Right atrium auricular region (tissue), 2 donors: ENCODE results near the gene CHAD. TPM values are rescaled to one million over a fixed set of nuclear protein-coding genes. Genes with fewer than 3 reads are reported as not detected.
"Not testable (repeated sequence)": the region's sequence is repeated elsewhere in the genome, so short reads cannot be mapped to it uniquely, and the experiment has no call there.

Experiments
- DNase-seq: peaks from one replicate; pipeline ENCODE4 v3.0.0-alpha.2; 2019; ENCODE audit warnings: low spot score
- H3K27ac ChIP-seq, 2 donors: fragments of 200-600 bp; sonication (generic); 1 replicate in 1 of 2; 2 replicates in 1 of 2; pipeline ENCODE4 v1.5.1; 2016 to 2019
- H3K27me3 ChIP-seq, 2 donors: fragments of 200-600 bp; sonication (generic); one replicate each; pipeline versions ENCODE4 v1.5.1 to v1.6.0; 2017 to 2019
- H3K36me3 ChIP-seq: fragments of 200-600 bp; sonication (generic); one replicate; pipeline ENCODE4 v1.5.1; 2016
- H3K4me1 ChIP-seq, 2 donors: fragments of 200-600 bp; sonication (generic); one replicate each; pipeline versions ENCODE4 v1.5.1 to v1.6.0; 2017 to 2019
- H3K4me3 ChIP-seq, 2 donors: fragments of 200-600 bp; sonication (generic); 1 replicate in 1 of 2; 2 replicates in 1 of 2; pipeline ENCODE4 v1.5.1; 2017 to 2019; ENCODE audit warnings: mild to moderate bottlenecking in 1 of 2, moderate library complexity in 1 of 2
- H3K9me3 ChIP-seq, 2 donors: fragments of 200-600 bp; sonication (generic); one replicate each; pipeline ENCODE4 v1.5.1; 2019
- CTCF ChIP-seq, 2 donors: fragments of 200-600 bp; sonication (generic); IDR thresholded peaks; one replicate each; pipeline ENCODE4 v1.5.1; 2019; ENCODE audit warnings: antibody characterized with exemption in 2 of 2
- total RNA-seq, 2 donors: library from RNA; depleted of rRNA; stranded (reverse); fragments of >200 nt; gene quantifications; one replicate each; pipeline ENCODE4 v1.1.0, GENCODE V29; 2016

The CHAD gene
- total RNA-seq, 2 donors from 2014 or later = 0.70 TPM; not detected in 1

GRCh38 chr17:50475362-50475761 lies 6.7 kb upstream of the CHAD start:
- H3K9me3 ChIP-seq = no peaks in the 10 kb centered on the region
- DNase-seq = no peak
- no peaks in the 10 kb centered on the region for H3K36me3 ChIP-seq
- no peak overlapping the region for H3K27ac ChIP-seq
- TF ChIP-seq CTCF (IDR thresholded peaks at IDR 0.05) = no peak
- H3K27me3 ChIP-seq = no peaks in the 10 kb centered on the region
- peaks cover 0 to 17% of the 10 kb centered on the region in 2 donors for H3K4me1 ChIP-seq
- H3K4me3 ChIP-seq = no peak overlapping the region

- Histone ChIP-seq H3K4me1 (peaks cover 0 to 10% of the 10 kb centered on the region in 2 donors), H3K36me3 (no peaks in the 10 kb centered on the region), H3K4me3 (no peak overlapping the region), H3K27ac (no peak overlapping the region), H3K9me3 (no peaks in the 10 kb centered on the region), H3K27me3 (no peaks in the 10 kb centered on the region)
- no peak for TF ChIP-seq CTCF (IDR thresholded peaks at IDR 0.05)
- no peak for DNase-seq
These were observed 5.8 kb upstream of the CHAD start for GRCh38 chr17:50474523-50474922.

GRCh38 chr17:50473901-50474300 lies 5.2 kb upstream of the CHAD start:
- no peak overlapping the region for H3K27ac ChIP-seq

GRCh38 chr17:50472761-50473161 lies 4.1 kb upstream of the CHAD start:
- not testable (repeated sequence) for H3K36me3 ChIP-seq, DNase-seq, H3K9me3 ChIP-seq, H3K4me3 ChIP-seq, H3K27ac ChIP-seq, H3K27me3 ChIP-seq
- peaks cover 0 to 17% of the 10 kb centered on the region in 2 donors for H3K4me1 ChIP-seq

More at GRCh38 chr17:50473901-50474300, 5.2 kb upstream of the CHAD start:
- TF ChIP-seq CTCF (IDR thresholded peaks at IDR 0.05) = no peak
- H3K4me1 ChIP-seq = peaks cover 0 to 13% of the 10 kb centered on the region in 2 donors
- no peaks in the 10 kb centered on the region for H3K36me3 ChIP-seq
- no peak for DNase-seq
- H3K9me3 ChIP-seq = no peaks in the 10 kb centered on the region
- H3K4me3 ChIP-seq = no peak overlapping the region
- H3K27me3 ChIP-seq = no peaks in the 10 kb centered on the region

GRCh38 chr17:50472286-50472685 lies 3.6 kb upstream of the CHAD start:
- Histone ChIP-seq H3K36me3 (no peaks in the 10 kb centered on the region), H3K9me3 (no peaks in the 10 kb centered on the region), H3K27me3 (no peaks in the 10 kb centered on the region), H3K4me1 (peaks cover 0 to 17% of the 10 kb centered on the region in 2 donors), H3K27ac (no peak overlapping the region), H3K4me3 (no peak overlapping the region)
- TF ChIP-seq CTCF (IDR thresholded peaks at IDR 0.05) = no peak
- no peak for DNase-seq

GRCh38 chr17:50471009-50471905 lies 2.6 kb upstream of the CHAD start:
- H3K27me3 ChIP-seq = no peaks in the 10 kb centered on the region
- H3K9me3 ChIP-seq = no peaks in the 10 kb centered on the region
- H3K4me3 ChIP-seq = no peak overlapping the region
- peaks cover 0 to 17% of the 10 kb centered on the region in 2 donors for H3K4me1 ChIP-seq
- DNase-seq = no peak
- H3K36me3 ChIP-seq = no peaks in the 10 kb centered on the region
- H3K27ac ChIP-seq = no peak overlapping the region
- TF ChIP-seq CTCF (IDR thresholded peaks at IDR 0.05) = no peak
